Measurements from ENCODE around the gene PIP5KL1. TPM values are rescaled to one million over a fixed set of nuclear protein-coding genes. Genes with fewer than 3 reads are reported as not detected.

PIP5KL1 gene
- polyA plus RNA-seq, 1 donor from 2014 or later = 3.4 TPM

DNA sequence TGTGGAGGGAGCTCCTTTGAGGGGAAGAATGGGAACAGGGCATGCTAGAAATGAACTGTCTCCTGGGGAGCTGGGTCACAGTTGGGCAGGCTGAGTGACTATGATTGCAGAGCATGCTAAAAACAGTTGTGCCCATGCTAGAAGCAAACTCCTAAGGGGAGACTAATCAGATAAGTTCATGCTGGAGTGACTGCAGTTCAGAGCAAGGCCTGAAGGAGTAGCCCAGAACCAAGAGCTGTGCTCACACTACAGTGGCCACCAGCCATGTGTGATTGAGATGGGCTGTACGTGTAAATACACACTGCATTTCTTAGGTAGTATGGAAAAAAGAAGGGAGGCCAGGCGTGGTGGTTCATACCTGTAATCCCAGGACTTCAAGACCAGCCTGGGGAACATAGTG, 42.8 kb downstream of the PIP5KL1 start:
- H3K4me2 ChIP-seq (ENCODE audit: low read length) = no peak overlapping the region
- no peaks in the 10 kb centered on the region for H3K9me3 ChIP-seq (ENCODE audit: low read length)
- H3K27ac ChIP-seq (ENCODE audit: low read length) = no peak overlapping the region
- H3K79me2 ChIP-seq (replicated peaks; ENCODE audit: insufficient read depth, low read length) = no peaks in the 10 kb centered on the region
- peaks cover 1% of the 10 kb centered on the region for H3K36me3 ChIP-seq (ENCODE audit: insufficient read depth, low read length)
- no peaks in the 10 kb centered on the region for H4K20me1 ChIP-seq (ENCODE audit: insufficient read depth)
- no peaks in the 10 kb centered on the region for H3K27me3 ChIP-seq (ENCODE audit: insufficient read depth, low read depth, low read length)
- H3K9me2 ChIP-seq (ENCODE audit: insufficient read depth, low read length) = no peaks in the 10 kb centered on the region
- H3F3A ChIP-seq (ENCODE audit: insufficient read depth, low read length, poor library complexity, severe bottlenecking) = no peaks in the 10 kb centered on the region
- no peak overlapping the region for H2AFZ ChIP-seq (ENCODE audit: low read depth, low read length)
- H3K4me3 ChIP-seq (ENCODE audit: low read length) = no peak overlapping the region
- TF ChIP-seq TAF1 (IDR thresholded peaks at IDR 0.05; ENCODE audit: low read depth) = no peak
- no peak for TF ChIP-seq RAD21 (conservative IDR thresholded peaks at IDR 0.05)
- TF ChIP-seq EP300 (conservative IDR thresholded peaks at IDR 0.05; ENCODE audit: poor library complexity, severe bottlenecking) = no peak
- TF ChIP-seq MXI1 (conservative IDR thresholded peaks at IDR 0.05; ENCODE audit: poor library complexity, severe bottlenecking) = no peak
- H3K9ac ChIP-seq (ENCODE audit: low read length) = no peak overlapping the region

DNA sequence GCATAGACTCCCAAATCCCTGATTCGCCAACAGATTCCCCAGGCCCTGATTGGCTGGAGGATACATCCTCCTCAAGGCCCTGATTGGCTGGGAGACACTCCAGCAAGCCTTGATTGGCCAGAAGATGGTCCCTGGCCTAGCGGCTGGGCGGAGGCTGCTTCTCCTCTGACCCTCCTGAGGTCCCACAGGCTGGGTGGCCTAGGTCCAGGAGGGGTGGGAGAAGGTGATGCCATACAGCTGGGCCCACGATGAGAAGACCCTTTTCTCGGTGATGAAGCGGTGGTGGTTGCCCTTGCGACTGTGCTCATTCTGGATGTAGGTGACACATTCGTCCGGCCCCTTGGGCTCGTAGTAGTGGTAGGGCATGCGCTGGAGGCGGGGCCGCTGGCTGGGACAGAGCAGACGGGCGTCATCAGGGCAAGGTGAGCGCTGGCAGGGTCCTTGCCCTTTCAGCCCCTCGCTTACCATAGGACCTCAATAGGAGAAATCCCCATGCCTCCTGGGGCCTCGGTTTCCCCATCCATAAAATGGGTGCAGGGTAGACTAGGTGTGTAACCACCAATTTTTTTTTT, 44.1 kb downstream of the PIP5KL1 start:
- no peak for TF ChIP-seq EZH2 (IDR thresholded peaks at IDR 0.05; ENCODE audit: borderline replicate concordance, insufficient read depth, low read length, poor library complexity, severe bottlenecking)
- TF ChIP-seq, protein P1, sequence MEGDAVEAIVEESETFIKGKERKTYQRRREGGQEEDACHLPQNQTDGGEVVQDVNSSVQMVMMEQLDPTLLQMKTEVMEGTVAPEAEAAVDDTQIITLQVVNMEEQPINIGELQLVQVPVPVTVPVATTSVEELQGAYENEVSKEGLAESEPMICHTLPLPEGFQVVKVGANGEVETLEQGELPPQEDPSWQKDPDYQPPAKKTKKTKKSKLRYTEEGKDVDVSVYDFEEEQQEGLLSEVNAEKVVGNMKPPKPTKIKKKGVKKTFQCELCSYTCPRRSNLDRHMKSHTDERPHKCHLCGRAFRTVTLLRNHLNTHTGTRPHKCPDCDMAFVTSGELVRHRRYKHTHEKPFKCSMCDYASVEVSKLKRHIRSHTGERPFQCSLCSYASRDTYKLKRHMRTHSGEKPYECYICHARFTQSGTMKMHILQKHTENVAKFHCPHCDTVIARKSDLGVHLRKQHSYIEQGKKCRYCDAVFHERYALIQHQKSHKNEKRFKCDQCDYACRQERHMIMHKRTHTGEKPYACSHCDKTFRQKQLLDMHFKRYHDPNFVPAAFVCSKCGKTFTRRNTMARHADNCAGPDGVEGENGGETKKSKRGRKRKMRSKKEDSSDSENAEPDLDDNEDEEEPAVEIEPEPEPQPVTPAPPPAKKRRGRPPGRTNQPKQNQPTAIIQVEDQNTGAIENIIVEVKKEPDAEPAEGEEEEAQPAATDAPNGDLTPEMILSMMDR (IDR thresholded peaks at IDR 0.05; ENCODE audit: poor library complexity, severe bottlenecking) = no peak
- TF ChIP-seq RAD21 (conservative IDR thresholded peaks at IDR 0.05) = no peak
- no peak for TF ChIP-seq EP300 (conservative IDR thresholded peaks at IDR 0.05; ENCODE audit: poor library complexity, severe bottlenecking)
- TF ChIP-seq, protein P2, sequence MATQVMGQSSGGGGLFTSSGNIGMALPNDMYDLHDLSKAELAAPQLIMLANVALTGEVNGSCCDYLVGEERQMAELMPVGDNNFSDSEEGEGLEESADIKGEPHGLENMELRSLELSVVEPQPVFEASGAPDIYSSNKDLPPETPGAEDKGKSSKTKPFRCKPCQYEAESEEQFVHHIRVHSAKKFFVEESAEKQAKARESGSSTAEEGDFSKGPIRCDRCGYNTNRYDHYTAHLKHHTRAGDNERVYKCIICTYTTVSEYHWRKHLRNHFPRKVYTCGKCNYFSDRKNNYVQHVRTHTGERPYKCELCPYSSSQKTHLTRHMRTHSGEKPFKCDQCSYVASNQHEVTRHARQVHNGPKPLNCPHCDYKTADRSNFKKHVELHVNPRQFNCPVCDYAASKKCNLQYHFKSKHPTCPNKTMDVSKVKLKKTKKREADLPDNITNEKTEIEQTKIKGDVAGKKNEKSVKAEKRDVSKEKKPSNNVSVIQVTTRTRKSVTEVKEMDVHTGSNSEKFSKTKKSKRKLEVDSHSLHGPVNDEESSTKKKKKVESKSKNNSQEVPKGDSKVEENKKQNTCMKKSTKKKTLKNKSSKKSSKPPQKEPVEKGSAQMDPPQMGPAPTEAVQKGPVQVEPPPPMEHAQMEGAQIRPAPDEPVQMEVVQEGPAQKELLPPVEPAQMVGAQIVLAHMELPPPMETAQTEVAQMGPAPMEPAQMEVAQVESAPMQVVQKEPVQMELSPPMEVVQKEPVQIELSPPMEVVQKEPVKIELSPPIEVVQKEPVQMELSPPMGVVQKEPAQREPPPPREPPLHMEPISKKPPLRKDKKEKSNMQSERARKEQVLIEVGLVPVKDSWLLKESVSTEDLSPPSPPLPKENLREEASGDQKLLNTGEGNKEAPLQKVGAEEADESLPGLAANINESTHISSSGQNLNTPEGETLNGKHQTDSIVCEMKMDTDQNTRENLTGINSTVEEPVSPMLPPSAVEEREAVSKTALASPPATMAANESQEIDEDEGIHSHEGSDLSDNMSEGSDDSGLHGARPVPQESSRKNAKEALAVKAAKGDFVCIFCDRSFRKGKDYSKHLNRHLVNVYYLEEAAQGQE (IDR thresholded peaks at IDR 0.05; ENCODE audit: borderline replicate concordance) = no peak
- TF ChIP-seq TAF1 (IDR thresholded peaks at IDR 0.05; ENCODE audit: low read depth) = no peak
- no peak for TF ChIP-seq MXI1 (conservative IDR thresholded peaks at IDR 0.05; ENCODE audit: poor library complexity, severe bottlenecking)
- no peak for TF ChIP-seq SMC3 (conservative IDR thresholded peaks at IDR 0.05; ENCODE audit: poor library complexity)
- TF ChIP-seq POLR2AphosphoS5 (IDR thresholded peaks at IDR 0.05) = no peak
- H3K27ac ChIP-seq (ENCODE audit: low read length) = no peak overlapping the region
- no peaks in the 10 kb centered on the region for H3K79me2 ChIP-seq (replicated peaks; ENCODE audit: insufficient read depth, low read length)
- H3K4me3 ChIP-seq (ENCODE audit: low read length) = no peak overlapping the region
- no peaks in the 10 kb centered on the region for H3K9me3 ChIP-seq (ENCODE audit: low read length)
- no peak overlapping the region for H2AFZ ChIP-seq (ENCODE audit: low read depth, low read length)
- no peaks in the 10 kb centered on the region for H3K36me3 ChIP-seq (ENCODE audit: insufficient read depth, low read length)
- H3K9ac ChIP-seq (ENCODE audit: low read length) = no peak overlapping the region
- H4K20me1 ChIP-seq (ENCODE audit: insufficient read depth) = no peaks in the 10 kb centered on the region
- H3F3A ChIP-seq (ENCODE audit: insufficient read depth, low read length, poor library complexity, severe bottlenecking) = no peaks in the 10 kb centered on the region
- no peak overlapping the region for H3K4me2 ChIP-seq (ENCODE audit: low read length)
- H3K9me2 ChIP-seq (ENCODE audit: insufficient read depth, low read length) = no peaks in the 10 kb centered on the region
- no peaks in the 10 kb centered on the region for H3K27me3 ChIP-seq (ENCODE audit: insufficient read depth, low read depth, low read length)

Measured in neural cell (in vitro differentiated cells).